HG03342 (cell line): ENCODE data around the gene RASSF3.
"Not testable (repeated sequence)": the region's sequence is repeated elsewhere in the genome, so short reads cannot be mapped to it uniquely, and the experiment has no call there.

ENCODE experiments used
- ATAC-seq: cut with Tn5 transposase; IDR thresholded peaks from one replicate; pipeline ENCODE4 v1.9.1; 2021; ENCODE audit warnings: mild to moderate bottlenecking, moderate library complexity; ENCODE audit not compliant: unreplicated experiment

RASSF3 gene

GRCh38 chr12:64610079-64610659 is at the start of gene RASSF3:
Gene RASSF3 (plus strand): TSS chr12:64610495. CDS start chr12:64610633, 138 bp downstream.
- peak; percentile 49 for ATAC-seq

GRCh38 chr12:64561302-64562136 is 48.8 kb upstream of the RASSF3 start:
- ATAC-seq: no peak

GRCh38 chr12:64566122-64566521 is 44.2 kb upstream of the RASSF3 start:
- no peak for ATAC-seq

GRCh38 chr12:64566831-64567517 is 43.3 kb upstream of the RASSF3 start:
- no peak for ATAC-seq

- ATAC-seq: no peak
These were observed 42.7 kb upstream of the RASSF3 start for GRCh38 chr12:64567570-64567969.

- no peak for ATAC-seq
These were observed 42.0 kb upstream of the RASSF3 start for GRCh38 chr12:64568298-64568697.

GRCh38 chr12:64569923-64570691 is 40.2 kb upstream of the RASSF3 start:
- ATAC-seq: no peak

GRCh38 chr12:64571411-64571810 is 38.9 kb upstream of the RASSF3 start:
- ATAC-seq: no peak

- no peak for ATAC-seq
These were observed 38.1 kb upstream of the RASSF3 start for GRCh38 chr12:64572241-64572640.

GRCh38 chr12:64574837-64575236 is 35.5 kb upstream of the RASSF3 start:
- ATAC-seq: no peak

- no peak for ATAC-seq
These were observed 33.2 kb upstream of the RASSF3 start for GRCh38 chr12:64577046-64577445.

- no peak for ATAC-seq
These were observed 31.7 kb upstream of the RASSF3 start for GRCh38 chr12:64578566-64578965.

- no peak for ATAC-seq
These were observed 29.6 kb upstream of the RASSF3 start for GRCh38 chr12:64580681-64581080.

- no peak for ATAC-seq
These were observed 28.2 kb upstream of the RASSF3 start for GRCh38 chr12:64582114-64582513.

- no peak for ATAC-seq
These were observed 27.4 kb upstream of the RASSF3 start for GRCh38 chr12:64582862-64583261.

- not testable (repeated sequence) for ATAC-seq
These were observed 26.9 kb upstream of the RASSF3 start for GRCh38 chr12:64583395-64583770.

- no peak for ATAC-seq
These were observed 26.4 kb upstream of the RASSF3 start for GRCh38 chr12:64583771-64584421.

- no peak for ATAC-seq
These were observed 25.2 kb upstream of the RASSF3 start for GRCh38 chr12:64585104-64585503.

- no peak for ATAC-seq
These were observed 22.8 kb upstream of the RASSF3 start for GRCh38 chr12:64587447-64587846.

- no peak for ATAC-seq
These were observed 20.1 kb upstream of the RASSF3 start for GRCh38 chr12:64590183-64590582.
